HepG2 (cell line): ENCODE results near the gene CFAP61. TPM values are rescaled to one million over a fixed set of nuclear protein-coding genes. Genes with fewer than 3 reads are reported as not detected.

Source experiments
- ATAC-seq: fragments of 200-7000 bp; cut with Tn5 transposase; 3 replicates; pipeline ENCODE4 v1.9.1; 2020; ENCODE audit warnings: mild to moderate bottlenecking, moderate library complexity
- BruUV-seq: library from RNA; stranded (reverse); fragments of 400-500 nt; replicated peaks from 2 replicates; lab custom pipeline; 2021; lab: Mats Ljungman, UMichigan
- CTCF ChIA-PET: fragments of 300-600 bp; formaldehyde crosslinking; extraction: SDS; loops from one replicate; lab custom pipeline; 2021; ENCODE audit warnings: low total read pairs, inconsistent platforms, low intra/inter-chr PET ratio; lab: Yijun Ruan, JAX
- POLR2A ChIA-PET: fragments of 350-600 bp; sonication (Branson Sonifier 250); formaldehyde crosslinking; loops from one replicate; lab custom pipeline; 2020; ENCODE audit warnings: antibody characterized with exemption, inconsistent platforms; lab: Yijun Ruan, JAX
- DNase-seq: peaks from one replicate; pipeline ENCODE4 v3.0.0-alpha.2; 2015; ENCODE audit warnings: low spot score
- FAIRE-seq: peaks from 3 replicates; lab custom pipeline; 2011; peaks lifted over from hg19 to GRCh38; lab: Jason Lieb, UNC
- H2AFZ ChIP-seq: one replicate; pipeline ENCODE4 v1.6.1; 2011; ENCODE audit warnings: low read length, inconsistent platforms
- H3K27ac ChIP-seq: fragments of 300-600 bp; 3 replicates; pipeline ENCODE4 v1.8.0; 2011; ENCODE audit warnings: mixed run types, mild to moderate bottlenecking, mixed read lengths, low read length, inconsistent platforms; ENCODE audit not compliant: insufficient read depth; ENCODE audit errors: extremely low read length
- H3K27me3 ChIP-seq, 2 experiments: fragments of 200-600 bp in 1 of 2; 2 replicates in 1 of 2; 3 replicates in 1 of 2; pipeline versions ENCODE4 v1.6.0 to v1.8.0; 2011; ENCODE audit warnings: low read length in 2 of 2, mild to moderate bottlenecking in 2 of 2, moderate library complexity in 2 of 2, inconsistent platforms in 1 of 2; ENCODE audit not compliant: insufficient read depth in 2 of 2, control insufficient read depth in 1 of 2
- H3K36me3 ChIP-seq, 2 experiments: fragments of 200-600 bp in 1 of 2; replicated peaks in 1 of 2; 2 replicates in 1 of 2; 3 replicates in 1 of 2; pipeline versions ENCODE4 v1.5.1 to v1.8.0; 2011; ENCODE audit warnings: low read length in 2 of 2, inconsistent platforms in 1 of 2; ENCODE audit not compliant: insufficient read depth in 2 of 2, control insufficient read depth in 1 of 2
- H3K4me1 ChIP-seq: 2 replicates; pipeline ENCODE4 v1.5.1; 2012; ENCODE audit warnings: low read length, inconsistent platforms; ENCODE audit not compliant: insufficient read depth
- H3K4me2 ChIP-seq: 2 replicates; pipeline ENCODE4 v1.6.0; 2011; ENCODE audit warnings: low read depth, low read length, inconsistent platforms
- H3K4me3 ChIP-seq, 3 experiments: fragments of 200-600 bp in 1 of 3; sonication (generic), shearing (Covaris generic) in 1 of 3; replicated peaks in 1 of 3; 2 replicates each; pipeline ENCODE4 v1.5.1; 2011 to 2016; ENCODE audit warnings: low read length in 3 of 3, inconsistent platforms in 2 of 3, low read depth in 2 of 3, mild to moderate bottlenecking in 2 of 3, control low read depth in 1 of 3, mixed read lengths in 1 of 3; ENCODE audit not compliant: insufficient read depth in 1 of 3
- H3K79me2 ChIP-seq: one replicate; pipeline ENCODE4 v1.6.1; 2011; ENCODE audit warnings: low read length, inconsistent platforms; ENCODE audit not compliant: insufficient read depth
- H3K9ac ChIP-seq: 2 replicates; pipeline ENCODE4 v1.6.0; 2011; ENCODE audit warnings: mild to moderate bottlenecking, low read depth, low read length, inconsistent platforms; ENCODE audit not compliant: insufficient read depth
- H3K9me3 ChIP-seq: 2 replicates; pipeline ENCODE4 v1.5.1; 2012; ENCODE audit warnings: mild to moderate bottlenecking, low read length
- H4K20me1 ChIP-seq: 2 replicates; pipeline ENCODE4 v1.6.0; 2011; ENCODE audit warnings: inconsistent platforms, mild to moderate bottlenecking, low read length, moderate library complexity; ENCODE audit not compliant: insufficient read depth
- CREBL2 ChIP-seq: sonication (generic); formaldehyde crosslinking; IDR thresholded peaks from 2 replicates; pipeline ENCODE4 v1.8.1; 2023; ENCODE audit warnings: missing genetic modification reagents, mild to moderate bottlenecking, borderline replicate concordance
- CTCF ChIP-seq: sonication (generic); formaldehyde crosslinking; IDR thresholded peaks from 2 replicates; pipeline ENCODE4 v1.5.0; 2020; ENCODE audit warnings: mild to moderate bottlenecking, missing genetic modification reagents, moderate library complexity
- ZBTB3 ChIP-seq: sonication (generic); formaldehyde crosslinking; IDR thresholded peaks from 2 replicates; pipeline ENCODE4 v1.4.0; 2020; ENCODE audit warnings: low read depth, mild to moderate bottlenecking, moderate library complexity, missing genetic modification reagents, borderline replicate concordance
- ZNF501 ChIP-seq: sonication (generic); formaldehyde crosslinking; IDR thresholded peaks from 2 replicates; pipeline ENCODE4 v1.5.1; 2020; ENCODE audit warnings: mild to moderate bottlenecking, moderate library complexity, missing genetic modification reagents
- ZNF580 ChIP-seq: IDR thresholded peaks from 2 replicates; pipeline ENCODE4 v1.6.1; 2016; ENCODE audit warnings: low read depth, borderline replicate concordance
- WGBS: methylation state at CpG from one replicate; pipeline ENCODE4 v1.1.6; 2017; ENCODE audit warnings: low lambda C conversion rate; 5-methylcytosine and 5-hydroxymethylcytosine counted together
- in situ Hi-C: cut with HindIII; loops from 2 replicates; pipeline ENCODE4 v1.10.0; 2017; ENCODE audit warnings: low pct_unique_long_range_greater_than_20kb; ENCODE audit not compliant: extremely low pct_ligation_motif_present
- intact Hi-C: fragments of 100-400 bp; cut with micrococcal nuclease; formaldehyde crosslinking; loops from one replicate; pipeline ENCODE4 v1.10.0; 2022; ENCODE audit not compliant: unreplicated experiment
- polyA plus RNA-seq, 8 experiments: library from polyadenylated mRNA; depleted of rRNA in 3 of 8; stranded (reverse) in 7 of 8; unstranded in 1 of 8; fragments of >200 nt; fragmentation: Illumina TruSeq in 4 of 8; extraction: Trizol in 4 of 8; gene quantifications; 2 replicates each; pipeline versions ENCODE4 v1.2.1 to v1.2.3, GENCODE V29; 2011 to 2016; ENCODE audit warnings: low read depth in 4 of 8, missing spikeins in 1 of 8, mixed read lengths in 1 of 8; ENCODE audit not compliant: insufficient read depth in 1 of 8
- total RNA-seq, 5 experiments: library from RNA; depleted of rRNA; stranded (reverse); fragments of >200 nt; fragmentation: Illumina TruSeq; extraction: Trizol; gene quantifications; 2 replicates each; pipeline ENCODE4 v1.2.3, GENCODE V29; 2016; ENCODE audit warnings: low read depth in 1 of 5

Gene CFAP61
- total and polyA plus RNA-seq, 2 of the 13 experiments (the other 11 are each of a cell fraction or from before 2014, with no cell fraction given), result 0.27 TPM; not detected in 1

GRCh38 chr20:20364593-20365479 lies 312.5 kb downstream of the CFAP61 start:
- H4K20me1 ChIP-seq, result no peaks in the 10 kb centered on the region; the same call in 1 of the 2 replicates
- H3K4me1 ChIP-seq, result peaks cover 31% of the 10 kb centered on the region; the same call in 1 of the 2 replicates
- H3K4me3 ChIP-seq, result peak overlapping the region in 1 of 3 experiments; percentile 35; a peak in 1 of 6 replicates
- no TSS peak for BruUV-seq
- no peaks in the 10 kb centered on the region for H3K9me3 ChIP-seq
- FAIRE-seq (no peak), ATAC-seq (no peak), DNase-seq (no peak)
- ChIA-PET CTCF (no interaction called here), POLR2A (no interaction called here)
- 47% methylated on average over 70 of the region's 70 CpGs for WGBS
- in situ Hi-C loops, result loop anchor here (5.0 kb wide), 1 partner anchor 202 kb away; no protein-coding TSS in a partner anchor
- H3K79me2 ChIP-seq, result no peaks in the 10 kb centered on the region
- H2AFZ ChIP-seq, result no peak overlapping the region
- no peak overlapping the region for H3K4me2 ChIP-seq
- no peaks in the 10 kb centered on the region for H3K36me3 ChIP-seq
- intact Hi-C loops, result loop anchor here (5.0 kb wide), 1 partner anchor 283 kb away; no protein-coding TSS in a partner anchor
- TF ChIP-seq ZBTB3 (CRISPR knock-in tag), result no peak
- TF ChIP-seq CREBL2, result no peak
- peak; percentile 27; the same call in 1 of the 2 replicates for TF ChIP-seq ZNF501
- no peak for TF ChIP-seq ZNF580 (CRISPR knock-in tag)
- TF ChIP-seq CTCF (CRISPR knock-in tag), result peak; percentile 22; the same call in 1 of the 2 replicates
- no peak overlapping the region for H3K27ac ChIP-seq
- H3K27me3 ChIP-seq, result peaks cover 25 to 77% of the 10 kb centered on the region in 2 experiments
- H3K9ac ChIP-seq, result no peak overlapping the region
